ENCODE measurements around the gene BRSK1.

GRCh38 chr19:55300886-55301458 lies 17.2 kb downstream of the BRSK1 start:
- no peak for TF ChIP-seq CTCF (IDR thresholded peaks at IDR 0.05)
- no peak for TF ChIP-seq POLR2A (IDR thresholded peaks at IDR 0.05; ENCODE audit: low read length)
- TF ChIP-seq MAX (IDR thresholded peaks at IDR 0.05): no peak
- no peak for TF ChIP-seq REST (IDR thresholded peaks at IDR 0.05)

Measured in A549 (cell line).